HG03139 (cell line): ENCODE measurements around the gene TCF23.
A peak's percentile ranks its signal among the peaks of the same experiment; 100 is the strongest.

ENCODE experiments used
- ATAC-seq: cut with Tn5 transposase; IDR thresholded peaks from one replicate; pipeline ENCODE4 v1.9.1; 2021; ENCODE audit not compliant: unreplicated experiment

The TCF23 gene

GRCh38 chr2:27128668-27129571 is 19.9 kb upstream of the TCF23 start:
- no peak for ATAC-seq

- no peak for ATAC-seq
Measured at GRCh38 chr2:27130396-27130795, 18.4 kb upstream of the TCF23 start.

- ATAC-seq, result no peak
Measured at GRCh38 chr2:27131429-27131828, 17.4 kb upstream of the TCF23 start.

- no peak for ATAC-seq
Measured at GRCh38 chr2:27133195-27133875, 15.5 kb upstream of the TCF23 start.

GRCh38 chr2:27133905-27134780 is 14.7 kb upstream of the TCF23 start, which contains the start of gene PREB:
PREB (minus strand) TSS chr2:27134636; CDS start chr2:27134421, 215 bp downstream.
- ATAC-seq, result peak; percentile 72

GRCh38 chr2:27134781-27135477 is 13.9 kb upstream of the TCF23 start:
- ATAC-seq, result no peak

- ATAC-seq, result no peak
Measured at GRCh38 chr2:27135478-27135955, 13.3 kb upstream of the TCF23 start.

GRCh38 chr2:27136751-27137150 is 12.1 kb upstream of the TCF23 start:
- no peak for ATAC-seq

GRCh38 chr2:27137322-27137935 is 11.4 kb upstream of the TCF23 start:
- no peak for ATAC-seq

GRCh38 chr2:27138111-27138510 is 10.7 kb upstream of the TCF23 start:
- no peak for ATAC-seq

GRCh38 chr2:27139310-27139709 is 9.5 kb upstream of the TCF23 start, which contains the start of gene PRR30:
PRR30 (minus strand) TSS chr2:27139410; CDS start chr2:27138329, 1,081 bp downstream.
- no peak for ATAC-seq

GRCh38 chr2:27143285-27143684 is 5.5 kb upstream of the TCF23 start:
- no peak for ATAC-seq

GRCh38 chr2:27145682-27146081 is 3.1 kb upstream of the TCF23 start:
- ATAC-seq, result no peak

- no peak for ATAC-seq
Measured at GRCh38 chr2:27147935-27148334, 869 bp upstream of the TCF23 start.

GRCh38 chr2:27149570-27150405 is 984 bp downstream of the TCF23 start:
- no peak for ATAC-seq

- no peak for ATAC-seq
Measured at GRCh38 chr2:27150639-27151230, 1.9 kb downstream of the TCF23 start.

GRCh38 chr2:27152102-27152795 is 3.4 kb downstream of the TCF23 start:
- ATAC-seq, result no peak
